Liver (tissue), 9 donors: ENCODE results near the gene EPB41L4A. TPM values are rescaled to one million over a fixed set of nuclear protein-coding genes. Genes with fewer than 3 reads are reported as not detected.

Experiments used
- DNase-seq: peaks from one replicate; pipeline ENCODE4 v3.0.0-alpha.2; 2017; ENCODE audit warnings: low spot score
- H3K27ac ChIP-seq, 2 donors: one replicate each; pipeline ENCODE4 v1.7.0; 2013; ENCODE audit warnings: inconsistent platforms in 2 of 2, low read length in 2 of 2, control low read depth in 1 of 2, low read depth in 1 of 2, mild to moderate bottlenecking in 1 of 2
- H3K27me3 ChIP-seq, 4 donors: one replicate each; pipeline versions ENCODE4 v1.6.1 to v1.7.0; 2013; ENCODE audit warnings: low read length in 3 of 4, inconsistent platforms in 1 of 4, mild to moderate bottlenecking in 1 of 4, moderate library complexity in 1 of 4; ENCODE audit not compliant: control insufficient read depth in 4 of 4, insufficient read depth in 4 of 4
- H3K36me3 ChIP-seq, 4 donors: one replicate each; pipeline versions ENCODE4 v1.6.1 to v1.7.0; 2013; ENCODE audit warnings: low read length in 3 of 4, mild to moderate bottlenecking in 3 of 4, low read depth in 1 of 4, moderate library complexity in 1 of 4; ENCODE audit not compliant: control insufficient read depth in 4 of 4, insufficient read depth in 3 of 4
- H3K4me1 ChIP-seq, 4 donors: one replicate each; pipeline versions ENCODE4 v1.6.1 to v1.7.0; 2013; ENCODE audit warnings: low read length in 3 of 4, mild to moderate bottlenecking in 3 of 4, moderate library complexity in 1 of 4; ENCODE audit not compliant: control insufficient read depth in 4 of 4, insufficient read depth in 4 of 4
- H3K4me3 ChIP-seq, 3 donors: one replicate each; pipeline versions ENCODE4 v1.6.1 to v1.7.0; 2013; ENCODE audit warnings: low read length in 3 of 3, control low read depth in 1 of 3, low read depth in 1 of 3, mild to moderate bottlenecking in 1 of 3
- H3K9ac ChIP-seq, 2 donors: one replicate each; pipeline ENCODE4 v1.7.0; 2013; ENCODE audit warnings: low read length in 2 of 2, mild to moderate bottlenecking in 2 of 2, moderate library complexity in 2 of 2, control low read depth in 1 of 2, low read depth in 1 of 2
- H3K9me3 ChIP-seq, 4 donors: one replicate each; pipeline versions ENCODE4 v1.6.1 to v1.7.0; 2013; ENCODE audit warnings: low read length in 3 of 4; ENCODE audit not compliant: control insufficient read depth in 4 of 4
- ATF3 ChIP-seq: IDR thresholded peaks from 2 replicates; pipeline ENCODE4 v1.6.1; 2016; ENCODE audit warnings: antibody characterized with exemption
- CTCF ChIP-seq: fragments of 150-350 bp; IDR thresholded peaks from 2 replicates; pipeline ENCODE4 v1.5.1; 2017; ENCODE audit warnings: improper control_type of control experiment, low read depth, low read length; ENCODE audit not compliant: missing input control
- EGR1 ChIP-seq, 2 donors: IDR thresholded peaks; 2 replicates each; pipeline ENCODE4 v1.6.1; 2016 to 2018; ENCODE audit warnings: antibody characterized with exemption in 2 of 2, low read depth in 2 of 2
- FOXA1 ChIP-seq: IDR thresholded peaks from 2 replicates; pipeline ENCODE4 v1.6.1; 2016; ENCODE audit warnings: antibody characterized with exemption
- FOXA2 ChIP-seq: IDR thresholded peaks from 2 replicates; pipeline ENCODE4 v1.6.1; 2016; ENCODE audit warnings: antibody characterized with exemption
- GABPA ChIP-seq, 2 donors: IDR thresholded peaks in 1 of 2; conservative IDR thresholded peaks in 1 of 2; 2 replicates each; pipeline ENCODE4 v1.6.1; 2016; ENCODE audit warnings: antibody characterized with exemption in 2 of 2, mild to moderate bottlenecking in 1 of 2, moderate library complexity in 1 of 2
- HNF4A ChIP-seq, 2 donors: conservative IDR thresholded peaks; 2 replicates each; pipeline ENCODE4 v1.6.1; 2016; ENCODE audit warnings: antibody characterized with exemption in 2 of 2, mild to moderate bottlenecking in 2 of 2
- HNF4G ChIP-seq: IDR thresholded peaks from 2 replicates; pipeline ENCODE4 v1.6.1; 2016; ENCODE audit warnings: antibody characterized with exemption
- JUND ChIP-seq, 2 donors: IDR thresholded peaks; 2 replicates each; pipeline ENCODE4 v1.6.1; 2016; ENCODE audit warnings: antibody characterized with exemption in 2 of 2
- MAX ChIP-seq: IDR thresholded peaks from 2 replicates; pipeline ENCODE4 v1.6.1; 2016; ENCODE audit warnings: antibody characterized with exemption
- REST ChIP-seq: IDR thresholded peaks from 2 replicates; pipeline ENCODE4 v1.6.1; 2016; ENCODE audit warnings: antibody characterized with exemption, mild to moderate bottlenecking
- RXRA ChIP-seq, 2 donors: IDR thresholded peaks; 2 replicates each; pipeline ENCODE4 v1.6.1; 2017 to 2018; ENCODE audit warnings: antibody characterized with exemption in 2 of 2, mild to moderate bottlenecking in 1 of 2
- SP1 ChIP-seq: IDR thresholded peaks from 2 replicates; pipeline ENCODE4 v1.6.1; 2018; ENCODE audit warnings: antibody characterized with exemption, mild to moderate bottlenecking
- TAF1 ChIP-seq: conservative IDR thresholded peaks from 2 replicates; pipeline ENCODE4 v1.6.1; 2016; ENCODE audit warnings: antibody characterized with exemption, mild to moderate bottlenecking
- ZBTB33 ChIP-seq: IDR thresholded peaks from 2 replicates; pipeline ENCODE4 v1.6.1; 2016; ENCODE audit warnings: antibody characterized with exemption
- WGBS: extraction: QIAGEN DNeasy Blood & Tissue Kit; methylation state at CpG from one replicate; pipeline ENCODE4 v1.1.7; 2013; 5-methylcytosine and 5-hydroxymethylcytosine counted together
- polyA plus RNA-seq, 2 donors: library from polyadenylated mRNA; stranded (reverse) in 1 of 2; unstranded in 1 of 2; fragments of 200-250 nt in 1 of 2; fragments of >200 nt in 1 of 2; fragmentation: Nextera tagmentation in 1 of 2; extraction: Ambion mirVana in 1 of 2; gene quantifications; one replicate each; pipeline versions ENCODE4 v1.2.1 to v1.2.3, GENCODE V29; 2013 to 2015
- total RNA-seq, 2 donors: library from RNA; depleted of rRNA; stranded (reverse); fragments of >200 nt; gene quantifications; one replicate each; pipeline ENCODE4 v1.2.3, GENCODE V29; 2014
- donor health status: healthy.
- donor health status: healthy.
- donor health status: healthy.
- donor health status: healthy.
- donor health status: healthy.

EPB41L4A gene
- total and polyA plus RNA-seq, 4 donors, result 1.1 to 8.0 (median 3.9) TPM

GRCh38 chr5:112195924-112196323, 223.2 kb downstream of the EPB41L4A start:
- TF ChIP-seq REST (no peak), EGR1 (IDR thresholded peaks at IDR 0.05; ENCODE audit: low read depth in 2 of 2) (no peak), CTCF (no peak), HNF4G (no peak), JUND (IDR thresholded peaks at IDR 0.05) (no peak), ATF3 (no peak), GABPA (IDR thresholded peaks at IDR 0.05 in 1 of 2, conservative IDR thresholded peaks at IDR 0.05 in 1 of 2) (no peak), MAX (no peak), TAF1 (no peak), FOXA2 (no peak), RXRA (IDR thresholded peaks at IDR 0.05) (no peak), SP1 (no peak), ZBTB33 (no peak)
- H3K4me3 ChIP-seq, result no peak overlapping the region
- no peak overlapping the region for H3K27ac ChIP-seq
- DNase-seq, result no peak
- 79% methylated on average over 4 of the region's 4 CpGs for WGBS
- no peaks in the 10 kb centered on the region for H3K36me3 ChIP-seq
- H3K4me1 ChIP-seq, result no peaks in the 10 kb centered on the region
- H3K27me3 ChIP-seq, result no peaks in the 10 kb centered on the region
- no peaks in the 10 kb centered on the region for H3K9me3 ChIP-seq
- no peak overlapping the region for H3K9ac ChIP-seq

GRCh38 chr5:112192866-112193265, 226.2 kb downstream of the EPB41L4A start:
- Histone ChIP-seq H3K36me3 (no peaks in the 10 kb centered on the region), H3K4me1 (no peaks in the 10 kb centered on the region), H3K9ac (no peak overlapping the region), H3K9me3 (no peaks in the 10 kb centered on the region), H3K27ac (no peak overlapping the region), H3K4me3 (no peak overlapping the region), H3K27me3 (no peaks in the 10 kb centered on the region)
- TF ChIP-seq FOXA1 (no peak), HNF4G (no peak), REST (no peak), HNF4A (conservative IDR thresholded peaks at IDR 0.05) (no peak)
- 93% methylated on average over 3 of the region's 3 CpGs for WGBS
- no peak for DNase-seq
